CD4-positive, alpha-beta memory T cell (primary cell): ENCODE data around the gene AZU1. TPM values are rescaled to one million over a fixed set of nuclear protein-coding genes. Genes with fewer than 3 reads are reported as not detected.

Experiments used
- CTCF ChIA-PET: fragments of 350-600 bp; sonication (Branson Sonifier 250); formaldehyde crosslinking; loops from one replicate; lab custom pipeline; 2021; ENCODE audit warnings: inconsistent platforms; ENCODE audit not compliant: partially characterized antibody; lab: Charles Lee
- POLR2A ChIA-PET: fragments of 350-600 bp; sonication (Branson Sonifier 250); formaldehyde crosslinking; loops from one replicate; lab custom pipeline; 2021; ENCODE audit not compliant: partially characterized antibody; lab: Charles Lee
- DNase-seq, 5 donors: peaks; one replicate each; pipeline versions ENCODE4 v3.0.0 to v3.0.0-alpha.2; 2020 to 2022; ENCODE audit warnings: mixed read lengths in 1 of 5
- H3K27ac ChIP-seq: one replicate; pipeline ENCODE4 v1.7.0; 2013; ENCODE audit warnings: low read depth, low read length
- H3K27me3 ChIP-seq: 2 replicates; pipeline ENCODE4 v1.7.0; 2013; ENCODE audit warnings: mild to moderate bottlenecking, low read length, moderate library complexity; ENCODE audit not compliant: insufficient read depth
- H3K36me3 ChIP-seq: 2 replicates; pipeline ENCODE4 v1.7.0; 2013; ENCODE audit warnings: mild to moderate bottlenecking, low read length, moderate library complexity; ENCODE audit not compliant: insufficient read depth
- H3K4me1 ChIP-seq: 2 replicates; pipeline ENCODE4 v1.7.0; 2013; ENCODE audit warnings: mild to moderate bottlenecking, low read length, moderate library complexity; ENCODE audit not compliant: insufficient read depth
- H3K4me3 ChIP-seq, 2 donors: one replicate each; pipeline ENCODE4 v1.7.0; 2013; ENCODE audit warnings: low read length in 2 of 2, mild to moderate bottlenecking in 1 of 2
- H3K9me3 ChIP-seq, 2 donors: one replicate each; pipeline ENCODE4 v1.7.0; 2013; ENCODE audit warnings: low read length in 2 of 2, control low read depth in 1 of 2; ENCODE audit not compliant: control insufficient read depth in 1 of 2
- H3K27ac Mint-ChIP-seq, 7 donors: one replicate each; pipeline ENCODE4 v1.8.0; 2020 to 2021; ENCODE audit warnings: mixed read lengths in 7 of 7, mild to moderate bottlenecking in 6 of 7, inconsistent platforms in 3 of 7, moderate library complexity in 3 of 7
- H3K27me3 Mint-ChIP-seq, 2 donors: one replicate each; pipeline ENCODE4 v1.8.0; 2020 to 2021; ENCODE audit warnings: mixed read lengths in 2 of 2
- H3K36me3 Mint-ChIP-seq, 2 donors: one replicate each; pipeline ENCODE4 v1.8.0; 2020 to 2021; ENCODE audit warnings: mixed read lengths in 2 of 2, inconsistent platforms in 1 of 2, mild to moderate bottlenecking in 1 of 2
- H3K4me1 Mint-ChIP-seq, 4 donors: one replicate each; pipeline ENCODE4 v1.8.0; 2020 to 2021; ENCODE audit warnings: mixed read lengths in 4 of 4, mild to moderate bottlenecking in 1 of 4
- H3K4me3 Mint-ChIP-seq, 8 donors: one replicate each; pipeline ENCODE4 v1.8.0; 2020 to 2021; ENCODE audit warnings: mixed read lengths in 8 of 8, mild to moderate bottlenecking in 7 of 8, moderate library complexity in 6 of 8, inconsistent platforms in 3 of 8
- H3K9me3 Mint-ChIP-seq, 8 donors: one replicate each; pipeline ENCODE4 v1.8.0; 2020 to 2021; ENCODE audit warnings: mixed read lengths in 8 of 8, mild to moderate bottlenecking in 5 of 8, inconsistent platforms in 3 of 8, moderate library complexity in 1 of 8
- intact Hi-C: fragments of 100-400 bp; cut with micrococcal nuclease; formaldehyde crosslinking; loops from one replicate; pipeline ENCODE4 v1.15.1; 2023
- polyA plus RNA-seq, 2 donors: library from polyadenylated mRNA; unstranded; fragments of 300-500 nt; fragmentation: Illumina TruSeq; gene quantifications; one replicate each; pipeline ENCODE4 v1.2.3, GENCODE V29; 2021
- total RNA-seq, 2 experiments: library from RNA; stranded (reverse); gene quantifications; one replicate each; pipeline ENCODE4 v1.2.3, GENCODE V29; 2021

AZU1 gene
- total and polyA plus RNA-seq, 4 experiments from 2014 or later, result not detected

DNA sequence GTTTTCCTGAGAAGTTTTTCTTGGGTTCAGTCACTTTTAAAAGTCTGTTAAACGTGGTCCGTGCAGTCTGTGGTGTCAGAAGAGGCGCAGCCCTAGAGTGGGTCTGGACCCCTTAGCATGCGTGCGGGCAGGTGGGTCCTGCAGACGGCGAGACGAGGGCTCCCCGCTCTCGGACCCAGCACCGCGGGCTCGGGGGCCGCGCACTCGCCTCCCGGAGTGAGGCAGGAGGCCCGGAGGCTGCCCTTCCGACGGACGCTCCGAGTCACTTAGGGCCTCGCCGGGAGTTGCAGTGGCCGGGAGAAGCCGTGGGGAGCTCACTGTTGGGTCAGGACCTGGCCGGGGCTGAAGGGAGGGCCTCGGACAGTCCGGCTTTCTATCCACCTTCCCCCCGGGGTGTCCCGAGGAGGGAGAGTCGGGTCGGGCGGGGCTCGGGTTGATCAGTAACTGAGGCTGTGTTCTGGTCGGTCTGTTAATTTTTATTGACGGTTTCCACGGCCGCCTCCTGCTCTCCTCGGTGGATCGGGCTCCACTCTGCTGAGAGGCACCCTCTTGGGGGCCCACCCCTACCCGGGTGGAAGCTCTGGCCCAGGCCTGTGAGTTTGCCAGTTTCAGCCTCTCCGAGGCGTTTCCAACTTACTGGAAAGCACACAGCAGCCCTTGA lies 29.1 kb upstream of the AZU1 start:
- Mint-ChIP-seq H3K9me3 (no peaks in the 10 kb centered on the region), H3K27ac (peak overlapping the region; percentile 90 to 96 (median 93)), H3K27me3 (no peaks in the 10 kb centered on the region), H3K4me3 (peak overlapping the region; percentile 77 to 94 (median 91)), H3K36me3 (peaks cover 4 to 39% of the 10 kb centered on the region in 2 donors), H3K4me1 (peaks cover 24 to 56% (median 38%) of the 10 kb centered on the region in 4 donors)
- intact Hi-C loops, result loop anchor here (5.0 to 10.0 kb wide), 2 partner anchors 446 to 1064 kb away; partner anchors contain the start of genes ATP5F1D, KLF16 and MIDN
- peak in 2 of 5 donors; percentile 36 to 37 for DNase-seq
- Histone ChIP-seq H3K36me3 (peaks cover 5% of the 10 kb centered on the region), H3K9me3 (no peaks in the 10 kb centered on the region), H3K27ac (peak overlapping the region; percentile 67), H3K4me3 (peak overlapping the region; percentile 30 to 74), H3K4me1 (peaks cover 55% of the 10 kb centered on the region), H3K27me3 (no peaks in the 10 kb centered on the region)
- ChIA-PET CTCF (interaction anchor here (1.8 kb wide), 1 partner anchor 185 kb away, joined by 3 read pairs; the partner anchor contains the start of gene WDR18), POLR2A (interaction anchor here (0.6 to 3.1 kb wide), 9 partner anchors 10 to 463 kb away, joined by 3 to 11 read pairs (median 5); partner anchors contain the start of gene WDR18)

DNA sequence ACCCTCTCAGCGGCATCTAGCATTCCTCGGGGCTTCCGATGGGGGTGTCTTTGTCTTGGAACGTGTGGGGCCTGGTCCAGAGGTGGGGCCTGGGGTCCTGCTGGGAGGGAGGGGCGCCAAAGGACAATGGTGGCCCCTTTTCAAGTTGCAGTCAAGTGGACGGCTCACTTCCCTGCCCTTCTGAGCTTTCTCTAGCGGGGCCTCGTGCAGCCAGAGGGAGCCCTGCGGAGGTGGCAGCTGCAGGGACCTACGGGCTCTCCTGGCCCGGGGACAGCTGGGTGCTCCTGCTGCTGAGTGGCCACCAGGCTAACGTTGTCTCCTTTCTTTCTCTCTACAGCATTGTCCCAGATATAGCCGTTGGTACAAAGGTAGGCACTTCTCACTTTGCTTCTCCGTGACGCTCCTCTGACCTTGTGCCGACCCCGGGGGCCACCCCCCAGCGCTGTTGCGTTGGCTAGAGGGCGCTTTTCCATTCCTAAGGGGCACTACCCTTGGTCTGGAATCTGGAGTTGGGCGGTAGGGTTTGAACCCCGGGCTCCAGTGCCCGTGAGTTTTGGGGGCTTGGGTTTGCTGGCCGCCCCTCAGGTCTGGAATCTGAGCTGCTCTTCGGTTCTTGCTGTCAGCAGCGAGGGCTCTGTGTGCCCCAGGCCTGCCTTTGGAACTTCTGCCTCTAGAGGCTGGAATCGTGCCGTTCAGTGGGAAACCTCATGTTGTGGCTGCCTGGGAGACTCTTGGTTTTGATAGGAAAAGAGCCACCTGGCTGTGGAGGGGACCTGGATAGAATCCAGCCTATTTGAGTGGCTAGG lies 28.4 kb upstream of the AZU1 start:
- peaks cover 4 to 41% of the 10 kb centered on the region in 2 donors for H3K36me3 Mint-ChIP-seq
- H3K27me3 ChIP-seq, result no peaks in the 10 kb centered on the region
- peak overlapping the region; percentile 30 to 74 for H3K4me3 ChIP-seq
- peak overlapping the region; percentile 67 for H3K27ac ChIP-seq
- peaks cover 25 to 62% (median 41%) of the 10 kb centered on the region in 4 donors for H3K4me1 Mint-ChIP-seq
- H3K4me1 ChIP-seq, result peaks cover 60% of the 10 kb centered on the region
- DNase-seq, result peak in 2 of 5 donors; percentile 36 to 42
- intact Hi-C loops, result loop anchor here (5.0 to 10.0 kb wide), 2 partner anchors 446 to 1063 kb away; partner anchors contain the start of genes ATP5F1D, KLF16 and MIDN
- peaks cover 13% of the 10 kb centered on the region for H3K36me3 ChIP-seq
- H3K9me3 Mint-ChIP-seq, result no peaks in the 10 kb centered on the region
- peak overlapping the region; percentile 86 to 95 (median 93) for H3K27ac Mint-ChIP-seq
- POLR2A ChIA-PET, result interaction anchor here (0.6 to 3.1 kb wide), 7 partner anchors 9 to 219 kb away, joined by 3 to 11 read pairs (median 5); partner anchors contain the start of gene WDR18
- CTCF ChIA-PET, result interaction anchor here (1.8 kb wide), 1 partner anchor 185 kb away, joined by 3 read pairs; the partner anchor contains the start of gene WDR18
- H3K4me3 Mint-ChIP-seq, result peak overlapping the region; percentile 77 to 94 (median 91)
- no peaks in the 10 kb centered on the region for H3K27me3 Mint-ChIP-seq
- H3K9me3 ChIP-seq, result no peaks in the 10 kb centered on the region

DNA sequence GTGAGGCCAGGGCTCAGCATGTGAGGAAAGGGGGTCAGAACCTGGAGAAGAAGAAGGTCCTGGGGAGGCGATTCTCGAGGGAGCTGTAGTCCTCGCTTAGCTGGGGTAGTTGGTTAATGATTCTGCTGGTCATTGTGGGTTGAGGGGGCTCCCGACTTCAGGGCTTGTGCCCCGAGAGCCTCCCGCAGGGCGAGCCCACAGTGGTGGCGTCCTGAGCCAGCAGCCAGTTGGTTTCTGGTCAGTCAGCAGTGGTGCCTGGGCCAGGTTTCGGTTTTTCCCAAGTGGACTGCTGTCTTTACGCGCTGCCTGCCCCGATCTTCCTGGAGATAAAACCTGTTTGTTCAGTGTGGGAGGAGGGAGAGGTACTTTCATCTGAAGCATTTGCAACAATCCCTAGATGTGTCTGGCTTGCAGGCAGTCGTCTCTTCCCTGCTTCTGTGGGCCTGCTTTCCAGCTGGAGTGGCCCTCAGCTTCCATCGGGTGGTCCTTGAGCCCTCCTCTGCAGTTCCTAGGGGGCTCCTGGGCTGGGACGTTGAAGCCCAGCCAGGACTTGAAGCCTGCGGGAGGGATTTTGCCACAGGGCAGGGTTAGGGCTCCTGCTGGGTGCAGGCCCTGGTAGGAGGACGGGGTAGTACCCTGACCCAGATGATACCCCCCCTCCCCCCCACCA lies 27.1 kb upstream of the AZU1 start:
- Histone ChIP-seq H3K4me3 (peak overlapping the region; percentile 28 to 38), H3K4me1 (peaks cover 60% of the 10 kb centered on the region), H3K36me3 (peaks cover 25% of the 10 kb centered on the region), H3K9me3 (no peaks in the 10 kb centered on the region), H3K27me3 (no peaks in the 10 kb centered on the region), H3K27ac (peak overlapping the region; percentile 42)
- H3K27ac Mint-ChIP-seq, result peak overlapping the region; percentile 70 to 93 (median 88)
- no peak for DNase-seq
- H3K4me3 Mint-ChIP-seq, result peak overlapping the region; percentile 77 to 94 (median 87)
- H3K9me3 Mint-ChIP-seq, result peaks cover 0 to 1% (median 0%) of the 10 kb centered on the region in 8 donors
- ChIA-PET POLR2A (interaction anchor here (0.8 to 1.6 kb wide), 7 partner anchors 8 to 469 kb away, joined by 3 to 6 read pairs (median 3); partner anchors contain the start of genes CIRBP and WDR18), CTCF (no interaction called here)
- H3K27me3 Mint-ChIP-seq, result no peaks in the 10 kb centered on the region
- peaks cover 25 to 62% (median 42%) of the 10 kb centered on the region in 4 donors for H3K4me1 Mint-ChIP-seq
- peaks cover 7 to 44% of the 10 kb centered on the region in 2 donors for H3K36me3 Mint-ChIP-seq
- intact Hi-C loops, result no loop called here

DNA sequence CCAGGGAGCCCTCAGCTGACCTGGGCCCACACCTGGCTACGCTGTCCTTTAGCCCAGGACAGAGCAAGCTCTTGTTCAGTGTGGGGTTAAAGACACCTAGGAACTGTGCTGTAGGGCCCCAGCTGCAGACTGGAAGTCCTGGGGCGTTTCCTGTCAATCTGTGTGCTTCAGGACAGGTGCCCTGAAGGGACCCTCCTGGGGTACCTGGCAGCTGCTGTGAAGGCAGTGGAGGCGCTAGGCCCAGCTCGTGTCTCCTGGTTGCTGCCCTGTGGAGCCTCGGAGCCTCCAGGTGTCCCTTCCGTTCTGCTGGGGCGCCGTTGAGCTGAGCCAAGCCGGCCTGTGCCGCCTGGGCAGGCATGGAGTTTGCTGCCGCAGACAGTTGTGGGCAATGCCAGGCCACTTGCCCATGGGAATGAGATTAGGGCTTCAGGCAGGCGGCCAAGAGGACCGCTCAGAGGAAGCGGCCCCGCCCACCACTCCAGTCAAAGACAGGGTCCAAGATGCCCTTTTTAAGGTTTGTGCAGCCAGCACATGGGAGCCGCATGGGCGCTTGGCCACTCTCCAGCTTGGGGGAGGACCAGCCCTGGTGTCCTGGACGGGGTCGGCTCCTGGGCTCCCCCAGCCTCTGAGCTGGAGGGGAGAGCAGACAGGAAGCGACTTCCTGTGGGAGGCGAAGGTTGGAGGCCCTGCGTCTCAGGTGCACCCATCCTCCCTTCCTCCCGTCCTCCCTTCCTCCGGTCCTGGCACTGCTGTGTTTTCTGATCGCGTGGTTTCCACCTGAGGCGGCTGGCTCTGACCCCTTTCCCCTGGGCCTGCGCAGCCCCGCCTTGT lies 26.4 kb upstream of the AZU1 start:
- peaks cover 7 to 44% of the 10 kb centered on the region in 2 donors for H3K36me3 Mint-ChIP-seq
- H3K27me3 ChIP-seq, result no peaks in the 10 kb centered on the region
- H3K9me3 Mint-ChIP-seq, result peaks cover 0 to 1% (median 0%) of the 10 kb centered on the region in 8 donors
- H3K27me3 Mint-ChIP-seq, result no peaks in the 10 kb centered on the region
- ChIA-PET POLR2A (interaction anchor here (0.8 to 1.4 kb wide), 6 partner anchors 8 to 468 kb away, joined by 3 to 4 read pairs (median 3); partner anchors contain the start of genes CIRBP and WDR18), CTCF (interaction anchor here (0.5 kb wide), 1 partner anchor 27 kb away, joined by 3 read pairs; no protein-coding TSS in a partner anchor)
- peak overlapping the region; percentile 29 to 38 for H3K4me3 ChIP-seq
- H3K27ac ChIP-seq, result peak overlapping the region; percentile 42
- H3K4me3 Mint-ChIP-seq, result peak overlapping the region; percentile 67 to 91 (median 82)
- peaks cover 25 to 62% (median 42%) of the 10 kb centered on the region in 4 donors for H3K4me1 Mint-ChIP-seq
- peak overlapping the region in 6 of 7 donors; percentile 48 to 93 (median 70) for H3K27ac Mint-ChIP-seq
- intact Hi-C loops, result no loop called here
- H3K9me3 ChIP-seq, result no peaks in the 10 kb centered on the region
- DNase-seq, result peak in 1 of 5 donors; percentile 33
- H3K36me3 ChIP-seq, result peaks cover 27% of the 10 kb centered on the region
- peaks cover 58% of the 10 kb centered on the region for H3K4me1 ChIP-seq

DNA sequence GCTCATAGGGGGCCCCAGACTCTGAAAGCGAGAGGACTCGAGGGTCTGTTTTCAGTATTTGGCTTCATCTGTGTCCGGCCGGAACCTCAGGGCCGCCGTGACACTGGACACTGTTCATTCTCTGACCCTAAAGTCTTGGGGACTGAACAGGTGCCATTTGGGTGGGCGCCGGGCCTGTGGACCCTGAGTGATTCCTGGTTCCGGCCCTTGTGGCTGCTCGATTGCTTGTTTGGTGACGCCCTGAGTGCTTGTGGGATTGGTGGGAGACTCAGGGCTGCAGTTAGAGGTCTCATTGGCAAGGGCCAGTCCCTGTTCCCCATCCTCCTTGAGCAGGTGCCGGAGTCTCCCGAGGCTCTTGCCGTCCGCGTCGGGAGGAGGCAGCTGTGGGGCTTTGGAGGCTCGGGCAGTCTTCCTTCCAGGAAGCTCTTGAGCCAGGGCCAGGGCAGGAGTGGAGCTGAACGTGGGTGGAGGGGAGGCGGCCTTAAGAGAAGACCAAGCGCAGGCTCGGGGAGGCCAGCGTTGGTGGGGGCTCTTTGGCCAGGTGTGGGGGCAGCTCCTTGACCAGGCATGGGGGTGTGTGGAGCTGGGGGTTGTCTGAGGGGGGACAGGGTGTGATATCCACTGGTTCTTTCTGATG lies 25.7 kb upstream of the AZU1 start:
- H3K27me3 ChIP-seq, result no peaks in the 10 kb centered on the region
- no peaks in the 10 kb centered on the region for H3K27me3 Mint-ChIP-seq
- peaks cover 54% of the 10 kb centered on the region for H3K4me1 ChIP-seq
- H3K9me3 ChIP-seq, result no peaks in the 10 kb centered on the region
- ChIA-PET CTCF (no interaction called here), POLR2A (interaction anchor here (0.9 kb wide), 1 partner anchor 467 kb away, joined by 3 read pairs; the partner anchor contains the start of gene CIRBP)
- H3K27ac Mint-ChIP-seq, result peak overlapping the region; percentile 29 to 92 (median 76)
- H3K27ac ChIP-seq, result peak overlapping the region; percentile 42
- H3K9me3 Mint-ChIP-seq, result peaks cover 0 to 1% (median 0%) of the 10 kb centered on the region in 8 donors
- peak overlapping the region in 1 of 2 donors; percentile 38 for H3K4me3 ChIP-seq
- H3K36me3 ChIP-seq, result peaks cover 34% of the 10 kb centered on the region
- peak overlapping the region; percentile 63 to 91 (median 82) for H3K4me3 Mint-ChIP-seq
- intact Hi-C loops, result no loop called here
- peaks cover 22 to 56% (median 38%) of the 10 kb centered on the region in 4 donors for H3K4me1 Mint-ChIP-seq
- peaks cover 7 to 46% of the 10 kb centered on the region in 2 donors for H3K36me3 Mint-ChIP-seq
- DNase-seq, result no peak
